Myocyte (in vitro differentiated cells): ENCODE data around the gene GYG1. TPM values are rescaled to one million over a fixed set of nuclear protein-coding genes. Genes with fewer than 3 reads are reported as not detected.

Experiments
- DNase-seq: peaks from one replicate; pipeline ENCODE4 v3.0.0-alpha.2; 2012; ENCODE audit warnings: low read depth
- polyA plus RNA-seq: library from polyadenylated mRNA; unstranded; fragments of >200 nt; gene quantifications from one replicate; pipeline ENCODE4 v1.2.1, GENCODE V29; 2012; ENCODE audit warnings: missing spikeins
- total RNA-seq: library from RNA; depleted of rRNA; stranded (reverse); fragments of >200 nt; gene quantifications from 2 replicates; pipeline ENCODE4 v1.2.3, GENCODE V29; 2014

The GYG1 gene
- 41.0 and 76.3 TPM in 2 replicates for total RNA-seq
- 58.6 TPM for polyA plus RNA-seq

DNA sequence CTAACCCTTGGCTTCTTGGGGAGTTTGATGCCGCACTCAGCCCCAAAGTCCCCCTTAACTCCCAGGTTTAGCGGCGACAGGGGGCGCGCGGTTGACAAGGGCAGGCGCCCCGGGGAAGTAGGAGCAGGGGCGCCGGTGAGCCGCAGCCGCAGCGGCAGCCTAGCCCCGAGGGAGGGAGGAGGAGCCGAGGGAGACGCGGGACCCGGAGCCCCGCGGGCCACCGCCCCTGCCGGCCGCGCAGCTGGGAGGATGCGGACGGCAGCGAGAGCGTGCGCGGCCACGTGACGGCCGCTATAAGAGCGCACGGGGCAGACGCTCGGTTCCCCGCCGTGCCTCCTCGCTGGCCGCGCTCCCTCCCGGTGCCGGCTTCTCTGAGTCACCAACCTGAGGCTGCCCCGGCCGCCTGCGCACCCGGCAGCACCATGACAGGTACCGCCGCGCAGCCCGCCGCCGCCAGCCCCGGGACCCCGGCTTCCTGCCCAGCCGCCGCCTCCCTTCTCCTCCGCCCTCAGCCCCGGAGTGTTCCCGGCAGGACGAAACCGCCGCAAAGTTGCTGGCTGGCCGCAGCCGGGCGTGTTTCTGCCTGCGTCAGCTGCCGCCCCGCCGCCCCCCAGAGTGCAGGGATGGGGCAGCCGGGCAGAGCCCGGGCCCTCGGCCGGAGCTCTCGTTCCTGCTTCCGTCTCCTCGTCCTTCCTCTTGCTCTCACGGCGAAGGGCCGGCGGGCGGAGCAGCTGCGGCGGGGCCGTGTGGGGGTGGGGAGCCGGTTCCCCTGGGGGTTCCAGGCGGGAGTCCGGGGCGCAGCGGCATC, at the start of gene GYG1:
TSS of gene GYG1 (plus strand) at position 322 of the 808 bp plus-strand sequence. CDS start at position 423, 101 bp downstream.
- DNase-seq: peak; percentile 85

DNA sequence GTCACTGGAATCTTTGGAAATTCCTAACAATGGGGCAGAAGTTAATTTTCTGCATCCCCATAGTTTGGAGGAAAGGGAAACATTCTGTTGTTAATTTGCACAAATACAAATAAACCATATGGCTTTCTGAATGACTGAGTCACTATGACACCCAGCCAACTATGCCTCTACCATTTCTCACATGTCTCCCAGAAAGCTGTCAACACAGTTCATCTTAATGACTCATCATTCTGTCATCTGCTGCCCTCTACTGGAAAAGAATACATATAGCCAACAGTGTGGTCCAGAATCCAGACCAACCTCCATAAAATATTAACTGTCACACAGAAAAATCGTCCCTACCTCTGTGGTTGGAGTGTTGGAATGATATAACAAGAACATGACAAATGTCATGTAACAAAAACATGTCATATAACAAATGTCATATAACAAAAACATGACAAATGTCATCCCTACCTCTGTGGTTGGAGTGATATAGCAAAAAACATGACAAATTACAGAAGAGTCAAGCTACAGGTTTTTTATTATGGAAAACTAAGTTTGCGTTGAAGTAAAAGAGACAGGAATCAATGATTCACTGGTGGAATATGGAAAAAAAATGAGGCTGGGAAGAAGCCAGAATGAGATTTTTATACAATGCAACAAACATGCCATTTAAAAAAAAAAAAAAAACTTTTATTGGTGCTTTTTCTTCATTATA, 47.7 kb upstream of the GYG1 start:
- DNase-seq: peak; percentile 88

DNA sequence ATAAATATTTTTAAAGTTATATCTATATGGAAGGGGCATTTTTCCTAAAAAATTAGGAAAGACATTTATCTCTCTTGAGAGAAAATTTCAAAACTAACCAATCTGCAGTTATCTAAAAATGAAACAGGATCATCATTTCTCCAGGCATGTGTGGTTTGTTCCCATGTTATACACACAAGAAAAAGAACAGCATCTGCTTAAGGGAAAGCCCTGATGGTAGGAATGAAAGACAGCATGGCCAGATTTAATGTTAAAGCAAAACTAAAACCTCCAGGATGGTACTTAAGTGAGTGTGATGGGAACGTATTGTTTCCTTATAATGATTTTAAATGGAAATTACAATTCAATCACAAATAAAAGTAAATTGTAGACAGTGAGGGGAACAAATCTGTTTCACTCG, 46.2 kb upstream of the GYG1 start:
- no peak for DNase-seq

DNA sequence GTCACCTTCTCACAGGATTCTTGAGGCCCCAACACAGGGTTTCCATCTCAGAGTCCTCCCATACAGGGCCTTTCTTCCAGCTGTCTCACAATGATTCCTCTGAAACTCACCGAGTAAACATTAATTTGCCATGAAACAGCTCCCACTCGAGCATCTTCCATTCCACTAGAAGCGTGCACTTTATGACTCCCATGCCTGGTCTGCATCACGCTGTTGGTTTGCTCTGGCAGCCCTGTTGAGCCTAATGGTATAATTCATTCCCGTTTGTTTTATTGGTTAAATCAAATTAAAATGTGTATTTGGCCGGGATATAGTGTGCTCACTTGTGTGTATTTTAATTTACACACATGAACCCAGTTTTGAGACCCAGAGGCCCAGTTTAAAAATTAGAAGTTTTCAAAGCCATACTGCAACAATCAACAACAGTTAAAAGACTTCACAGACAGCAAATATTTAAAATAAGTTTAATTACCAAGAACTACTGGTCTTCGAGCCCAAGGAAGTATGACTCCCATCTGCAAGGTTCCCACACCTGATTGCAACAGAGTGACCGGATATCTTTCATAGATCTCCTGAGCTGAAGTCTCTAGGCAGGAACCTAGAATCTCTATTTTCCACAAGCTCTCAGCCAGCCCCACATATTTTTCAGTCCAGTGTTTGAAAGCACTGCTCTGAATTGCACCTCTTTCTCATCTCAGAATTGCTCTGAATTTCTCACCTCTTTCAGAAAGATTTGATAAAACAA, 42.3 kb upstream of the GYG1 start:
- DNase-seq: no peak

DNA sequence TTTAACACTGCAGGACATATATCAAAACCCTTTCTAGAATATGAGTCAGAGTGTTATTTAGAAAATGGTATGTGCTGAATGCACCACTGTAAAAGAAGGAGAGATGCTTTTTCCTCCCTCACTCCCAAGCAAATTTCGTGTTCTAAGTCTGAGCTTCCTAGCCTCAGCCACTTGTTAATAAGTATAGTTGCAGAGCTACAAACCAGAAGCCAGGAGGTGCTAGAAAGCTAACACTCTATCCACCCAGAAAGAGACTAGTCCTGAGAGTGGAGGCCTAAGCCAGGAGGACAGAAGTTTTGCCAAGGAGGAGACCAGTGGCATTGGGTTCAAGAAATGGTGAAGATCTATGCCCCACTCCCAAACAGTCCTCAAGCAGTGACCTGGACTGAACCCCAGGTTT, 40.5 kb upstream of the GYG1 start:
- no peak for DNase-seq

DNA sequence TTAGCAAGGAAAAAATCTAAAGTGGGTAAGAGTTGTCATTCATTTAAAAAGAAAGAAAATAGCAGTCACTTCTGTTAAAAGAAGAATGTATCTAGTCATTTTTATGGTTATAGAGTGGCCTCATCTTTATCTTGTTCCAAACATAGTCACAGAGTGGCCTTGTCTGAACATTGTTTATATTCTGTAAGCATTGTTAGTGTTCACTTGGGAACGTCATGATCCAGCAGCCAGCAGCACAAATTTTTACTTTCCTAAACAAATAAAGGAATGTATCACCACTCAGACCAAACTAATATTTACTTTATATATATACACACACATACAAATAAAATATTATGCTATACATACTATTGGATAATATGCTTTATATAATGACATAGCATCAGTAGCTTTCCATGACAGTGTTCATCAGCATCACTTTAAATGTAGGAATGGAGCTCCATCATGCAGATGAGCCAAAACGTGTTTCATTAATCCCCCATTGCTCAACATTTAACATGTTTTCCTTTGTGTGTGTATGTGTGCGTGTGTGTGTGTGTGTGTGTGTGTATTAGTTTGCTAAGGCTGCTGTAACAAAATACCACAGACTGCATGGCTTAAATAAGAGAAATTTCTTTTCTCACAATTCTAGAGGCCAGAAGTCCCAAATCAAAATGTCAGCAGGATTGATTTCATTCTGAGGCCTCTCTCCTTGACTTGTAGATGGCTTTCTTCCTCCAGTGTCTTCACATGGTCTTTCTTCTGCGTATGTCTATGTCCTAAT, 39.6 kb upstream of the GYG1 start:
- DNase-seq: no peak

DNA sequence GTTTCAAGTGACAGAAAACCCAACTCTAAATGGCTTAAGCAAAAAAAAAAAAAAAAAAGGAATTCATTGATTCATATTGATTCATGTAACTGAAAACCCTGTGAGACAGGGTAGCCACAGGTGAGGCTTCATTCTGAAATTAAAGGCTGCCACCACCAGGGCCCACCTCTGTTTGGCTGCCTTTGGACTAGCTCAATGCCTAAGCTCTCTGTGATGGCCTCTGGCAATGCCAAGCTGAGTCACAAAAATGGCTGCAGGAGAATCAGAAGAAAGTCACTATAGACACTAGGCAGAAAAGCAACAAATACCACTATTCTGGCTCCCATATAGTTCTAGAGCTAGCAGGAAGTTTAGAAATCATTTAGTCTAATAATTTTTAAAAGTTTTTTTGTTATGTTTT, 38.2 kb upstream of the GYG1 start:
- DNase-seq: no peak

DNA sequence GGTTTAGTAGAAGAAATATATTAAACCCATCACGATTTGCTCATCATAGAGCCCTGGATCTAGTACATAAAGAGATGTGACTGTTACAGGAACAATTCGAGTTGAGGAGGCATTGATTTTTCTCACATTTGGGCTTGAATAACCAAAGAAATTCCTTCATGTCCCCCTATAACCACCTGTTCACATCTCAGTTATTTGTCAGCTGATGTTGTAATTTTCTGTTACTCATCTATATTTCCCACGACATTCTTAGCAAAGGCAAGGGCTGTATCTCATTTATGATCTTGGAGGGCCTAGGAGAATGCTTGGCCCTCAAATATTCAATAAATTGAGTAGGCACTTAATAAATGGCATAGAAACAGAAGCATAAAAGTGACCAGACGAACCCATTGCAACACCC, 36.4 kb upstream of the GYG1 start:
- DNase-seq: no peak

DNA sequence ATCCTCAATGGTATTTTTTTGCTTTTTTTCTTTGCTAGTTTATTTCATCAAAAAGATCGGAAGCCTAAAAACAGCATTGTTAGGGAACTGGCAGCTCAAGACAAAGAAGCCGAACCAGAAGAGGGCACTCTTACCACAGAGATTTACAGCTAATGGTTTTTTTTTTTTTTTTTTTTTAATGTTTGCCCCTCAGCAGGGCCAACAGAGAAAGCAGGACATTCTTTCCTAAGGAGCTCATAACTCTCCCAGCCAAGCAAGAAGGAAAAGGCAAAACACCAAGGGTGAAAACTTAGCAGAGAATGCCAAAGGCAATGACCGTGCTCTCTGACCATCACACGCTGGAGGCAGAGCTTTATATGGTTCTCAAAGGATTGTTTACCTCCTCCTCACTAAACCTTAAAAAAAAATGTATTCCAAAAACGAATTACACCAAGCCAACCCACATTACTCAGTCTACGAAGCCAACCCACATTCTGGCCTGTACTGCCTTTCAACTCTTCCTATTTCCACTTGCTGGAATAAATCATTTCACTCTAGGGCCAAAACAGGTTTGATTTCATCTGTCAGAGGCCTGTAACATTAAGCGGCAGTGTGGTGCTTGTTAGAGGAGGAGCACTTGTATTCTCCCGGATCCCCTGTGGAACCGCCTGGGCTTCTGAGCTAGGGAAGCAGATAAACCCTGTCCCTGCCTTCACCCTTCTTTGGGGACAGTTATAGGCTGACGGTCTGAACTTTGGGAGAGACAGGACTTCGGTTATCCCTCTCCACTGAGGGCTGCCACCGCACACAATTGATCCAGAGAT, 35.6 kb upstream of the GYG1 start:
- DNase-seq: peak; percentile 83

DNA sequence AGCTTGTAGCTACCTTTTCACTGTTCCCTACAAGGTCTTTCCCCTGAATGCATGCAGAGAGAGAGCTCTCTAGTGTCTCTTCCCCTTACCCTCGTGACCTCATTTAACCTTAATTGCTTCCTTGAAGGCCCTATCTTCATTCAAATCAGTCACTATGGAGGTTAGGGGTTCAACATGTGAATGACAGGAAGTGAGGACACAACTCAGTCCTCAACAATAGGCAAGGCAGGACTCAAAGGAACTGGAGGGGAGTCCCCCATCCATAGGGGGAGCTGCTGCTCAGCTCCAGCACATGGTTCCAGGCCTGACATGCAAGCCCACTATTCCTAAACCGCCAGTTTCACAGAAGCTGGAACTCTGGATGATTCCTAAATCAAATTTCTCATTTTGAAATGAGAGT, 33.8 kb upstream of the GYG1 start:
- DNase-seq: peak; percentile 29

DNA sequence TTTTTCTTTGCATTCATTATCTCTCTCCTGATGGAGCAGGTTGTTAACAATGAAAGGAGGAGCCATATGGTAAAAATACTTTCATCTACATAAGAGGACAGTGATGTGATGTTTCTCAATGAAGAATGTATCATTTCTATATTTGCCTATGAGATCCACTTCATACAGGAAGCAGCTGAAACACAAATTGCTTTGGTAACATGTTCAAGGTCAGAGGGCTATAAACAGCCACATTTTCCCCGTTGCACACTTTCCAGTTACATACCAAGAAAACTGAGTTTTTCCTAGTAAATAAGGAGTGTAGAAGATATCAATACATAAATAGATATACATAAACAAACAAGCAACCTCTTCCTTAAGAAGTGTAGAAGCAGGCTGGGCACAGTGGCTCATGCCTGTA, 32.6 kb upstream of the GYG1 start:
- no peak for DNase-seq

DNA sequence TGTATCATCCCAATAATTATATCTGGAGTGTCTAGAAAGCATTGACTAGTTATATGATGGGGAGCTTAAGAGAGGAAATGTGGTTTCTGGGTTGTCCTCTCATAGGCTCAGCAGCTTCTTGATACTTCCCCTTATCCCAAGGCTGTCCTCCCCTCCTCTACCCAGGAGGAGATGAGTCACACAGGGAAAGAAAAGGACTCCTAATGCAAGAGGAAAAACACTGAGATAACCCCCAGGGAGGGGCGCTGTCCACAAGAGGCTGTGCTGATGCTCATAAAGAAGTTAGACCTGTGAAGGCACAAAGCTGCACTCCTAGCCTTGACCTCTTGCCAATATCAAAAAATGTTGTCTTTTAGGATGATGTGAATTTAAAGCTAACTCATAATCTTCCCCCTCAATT, 28.8 kb upstream of the GYG1 start:
- peak; percentile 69 for DNase-seq

DNA sequence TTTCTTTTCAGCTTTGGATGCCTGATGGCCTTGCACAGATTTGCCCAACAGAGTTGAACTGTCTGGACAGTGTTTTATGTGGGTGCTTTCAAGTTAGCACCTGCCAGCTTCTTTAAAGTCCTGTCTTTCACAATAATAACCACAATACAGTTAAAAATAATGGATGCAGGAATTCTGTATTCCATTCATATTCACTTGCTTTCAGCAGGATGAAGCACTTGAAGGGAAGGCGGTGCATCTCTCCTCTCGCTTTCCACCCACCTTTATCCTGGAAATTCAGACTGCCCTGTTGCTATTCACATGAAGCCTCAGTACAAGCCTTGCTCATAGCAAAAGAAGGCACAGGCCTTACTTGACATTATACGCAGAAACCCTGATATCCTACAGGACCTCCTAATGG, 26.5 kb upstream of the GYG1 start:
- DNase-seq: no peak

DNA sequence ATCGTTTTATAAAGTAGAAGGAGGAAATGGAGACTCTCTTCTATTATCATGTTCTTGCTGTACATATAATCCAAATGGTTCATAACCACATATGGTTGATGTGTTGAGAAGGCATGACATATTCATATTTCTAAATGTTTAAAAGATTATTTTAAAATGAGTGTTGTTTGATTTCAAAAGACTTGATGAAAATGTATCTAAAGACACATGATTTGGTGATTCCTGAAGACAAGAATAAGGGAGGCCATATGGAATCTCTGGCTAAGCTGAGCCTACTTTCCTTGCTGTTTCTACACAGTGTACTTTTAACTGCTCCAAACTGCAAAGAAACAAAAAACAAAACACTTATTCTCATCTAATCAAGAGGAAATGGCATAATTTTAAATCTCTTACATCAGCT, 23.0 kb upstream of the GYG1 start:
- no peak for DNase-seq

DNA sequence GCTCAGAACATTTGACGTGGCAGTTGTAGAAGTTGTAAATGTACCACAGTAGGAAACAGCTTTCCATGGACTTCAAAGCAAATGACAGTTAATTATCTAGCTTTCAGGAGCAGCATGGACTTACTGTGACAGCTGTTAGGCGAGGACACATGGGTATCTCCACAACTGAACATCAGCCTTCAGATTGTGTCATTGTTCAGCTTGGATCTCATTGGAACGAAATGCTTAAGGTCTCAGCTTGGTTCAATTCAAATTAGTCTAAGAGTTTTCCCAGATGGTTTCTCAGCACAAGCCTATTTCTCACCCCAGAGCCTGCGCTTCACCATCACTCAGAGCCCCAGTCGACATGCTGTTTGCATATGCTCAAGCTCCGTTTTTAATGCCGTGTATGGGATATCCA, 21.1 kb upstream of the GYG1 start:
- peak; percentile 22 for DNase-seq

DNA sequence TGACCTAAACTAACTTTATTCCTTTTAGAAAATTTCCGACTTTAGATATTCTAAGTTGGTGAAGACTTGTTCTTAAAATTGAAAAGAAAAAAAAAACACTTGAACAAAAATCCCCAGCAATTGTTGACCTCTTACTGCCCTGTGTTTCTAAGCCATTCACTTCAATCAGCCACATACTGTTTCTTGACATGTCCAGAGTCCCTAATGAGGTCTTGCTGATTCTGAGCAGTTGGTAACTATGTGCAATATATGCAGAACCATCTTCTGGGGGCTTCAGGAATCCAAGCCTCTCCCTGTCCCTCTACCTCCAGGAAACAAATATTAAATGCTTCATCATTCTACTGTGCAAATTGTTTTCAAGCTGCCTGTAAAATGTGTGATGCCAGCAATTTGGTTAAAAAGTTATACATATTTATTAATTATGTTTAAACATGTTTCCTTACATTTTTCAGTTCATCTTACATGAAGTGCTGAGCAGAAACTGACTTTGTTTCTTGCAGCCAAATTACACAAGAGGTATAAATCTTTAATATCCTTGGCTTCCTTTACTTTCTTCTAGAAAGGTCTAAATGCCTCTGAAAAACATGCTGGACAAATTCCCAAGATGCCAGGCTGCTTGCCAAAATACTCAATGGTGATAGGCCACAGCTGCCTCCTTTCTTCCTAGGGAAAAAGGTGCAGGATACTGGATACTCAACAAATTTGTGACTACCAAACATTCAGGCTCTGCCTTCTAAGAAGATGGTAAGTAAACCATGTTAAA, 19.8 kb upstream of the GYG1 start:
- peak; percentile 70 for DNase-seq

DNA sequence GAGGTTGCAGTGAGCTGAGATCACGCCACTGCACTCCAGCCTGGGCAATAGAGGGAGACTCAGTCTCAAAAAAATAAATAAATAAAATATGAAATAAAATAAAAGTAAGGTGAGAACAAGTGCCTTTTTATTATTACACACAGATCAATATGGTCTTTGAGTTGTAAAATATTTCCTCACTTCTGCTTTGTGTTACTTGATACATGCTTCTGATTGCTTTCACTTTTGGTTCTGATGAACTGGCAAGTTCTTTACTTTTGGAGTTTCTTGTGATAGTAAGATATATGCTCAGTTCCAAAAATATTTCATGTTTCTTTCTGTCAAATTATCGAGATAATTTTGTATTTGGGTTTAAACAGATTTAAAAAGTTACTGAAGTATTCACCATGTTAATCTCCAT, 16.6 kb upstream of the GYG1 start:
- peak; percentile 24 for DNase-seq

DNA sequence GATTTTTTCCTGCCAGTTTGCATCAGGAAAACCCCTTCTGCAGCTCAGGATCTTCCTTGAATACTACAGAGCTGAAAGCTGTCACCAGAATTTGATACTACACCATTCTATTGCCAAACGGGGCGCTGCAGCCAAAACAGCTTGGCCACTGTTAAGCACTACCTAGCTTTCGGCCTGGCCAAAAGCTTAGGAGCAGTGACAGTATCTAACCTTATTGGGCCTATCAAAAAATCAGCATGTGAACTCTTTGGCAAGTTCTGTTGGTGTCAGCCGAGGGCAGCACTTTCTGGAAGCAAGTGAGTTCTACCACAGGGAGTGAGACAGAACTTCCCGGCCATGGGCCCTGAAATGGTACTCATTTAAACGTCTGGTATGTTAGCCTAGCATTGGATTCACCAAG, 16.1 kb upstream of the GYG1 start:
- peak; percentile 67 for DNase-seq

DNA sequence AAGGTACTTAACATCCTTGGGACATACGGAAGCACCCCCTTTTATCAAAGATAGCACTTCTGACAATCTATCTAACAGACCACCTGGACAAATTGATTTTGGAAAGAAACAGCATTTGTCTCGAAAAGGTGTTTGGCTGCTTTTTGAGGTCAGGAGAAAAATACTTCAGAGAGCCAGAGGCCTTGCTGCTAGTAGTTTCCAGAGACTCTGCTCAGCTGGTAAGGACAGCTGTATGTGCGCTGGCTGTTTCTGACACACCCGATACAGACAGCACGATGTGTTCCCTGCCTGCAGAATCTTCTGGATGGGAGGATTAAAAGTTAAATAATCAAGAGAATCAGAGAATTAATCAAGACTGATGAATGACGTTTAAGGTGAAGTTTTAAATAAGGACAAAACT, 15.6 kb upstream of the GYG1 start:
- DNase-seq: peak; percentile 41

DNA sequence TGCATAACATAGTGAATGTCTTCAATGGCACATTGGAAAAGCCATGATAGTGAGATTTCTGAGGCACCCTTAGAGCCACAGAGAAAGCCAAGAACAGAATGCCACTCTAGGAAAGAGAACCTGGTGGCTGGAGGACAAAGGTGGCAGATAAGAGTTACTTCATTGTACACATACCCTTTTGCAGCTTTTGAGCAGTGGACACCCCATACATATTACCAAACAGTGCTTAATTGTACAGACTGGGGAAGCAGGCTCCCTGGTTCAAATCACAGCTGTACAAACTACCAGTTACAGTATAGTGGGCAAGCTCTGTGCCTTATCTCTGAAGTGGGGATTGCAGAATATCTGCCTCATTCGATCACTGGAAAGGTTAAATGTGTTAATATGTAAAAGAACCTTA, 10.1 kb upstream of the GYG1 start:
- no peak for DNase-seq
